GM19463 (cell line): ENCODE measurements around the gene RNASE12.
"Not testable (repeated sequence)": the region's sequence is repeated elsewhere in the genome, so short reads cannot be mapped to it uniquely, and the experiment has no call there.

Experiments used
- ATAC-seq: cut with Tn5 transposase; IDR thresholded peaks from one replicate; pipeline ENCODE4 v1.9.1; 2021; ENCODE audit warnings: mild to moderate bottlenecking, moderate library complexity; ENCODE audit not compliant: unreplicated experiment

RNASE12 gene

GRCh38 chr14:20583142-20583541, 8.0 kb downstream of the RNASE12 start:
- no peak for ATAC-seq

- ATAC-seq, result no peak
These were observed 10.9 kb downstream of the RNASE12 start for GRCh38 chr14:20580242-20580641.

- no peak for ATAC-seq
These were observed 12.2 kb downstream of the RNASE12 start for GRCh38 chr14:20578784-20579502.

- ATAC-seq, result no peak
These were observed 12.9 kb downstream of the RNASE12 start for GRCh38 chr14:20578325-20578724.

GRCh38 chr14:20572382-20572990, 18.7 kb downstream of the RNASE12 start:
- ATAC-seq, result not testable (repeated sequence)

GRCh38 chr14:20570720-20571119, 20.5 kb downstream of the RNASE12 start:
- ATAC-seq, result not testable (repeated sequence)

GRCh38 chr14:20569865-20570264, 21.3 kb downstream of the RNASE12 start:
- not testable (repeated sequence) for ATAC-seq

GRCh38 chr14:20569066-20569465, 22.1 kb downstream of the RNASE12 start:
- no peak for ATAC-seq

GRCh38 chr14:20568393-20568792, 22.8 kb downstream of the RNASE12 start:
- ATAC-seq, result no peak

GRCh38 chr14:20567199-20567598, 24.0 kb downstream of the RNASE12 start:
- ATAC-seq, result not testable (repeated sequence)

- no peak for ATAC-seq
These were observed 26.6 kb downstream of the RNASE12 start for GRCh38 chr14:20564501-20564997.

- ATAC-seq, result no peak
These were observed 27.2 kb downstream of the RNASE12 start for GRCh38 chr14:20563971-20564370.

GRCh38 chr14:20560961-20561360, 30.2 kb downstream of the RNASE12 start, which contains the start of gene RNASE9:
RNASE9 (minus strand) TSS chr14:20561047.
- no peak for ATAC-seq

GRCh38 chr14:20559461-20559904, 31.7 kb downstream of the RNASE12 start:
- ATAC-seq, result no peak

GRCh38 chr14:20557212-20557542, 34.0 kb downstream of the RNASE12 start:
- ATAC-seq, result no peak

GRCh38 chr14:20556500-20557211, 34.5 kb downstream of the RNASE12 start:
- ATAC-seq, result no peak

GRCh38 chr14:20555845-20556244, 35.3 kb downstream of the RNASE12 start:
- no peak for ATAC-seq

- ATAC-seq, result no peak
These were observed 38.2 kb downstream of the RNASE12 start for GRCh38 chr14:20553024-20553423.

- ATAC-seq, result no peak
These were observed 39.6 kb downstream of the RNASE12 start for GRCh38 chr14:20551606-20552005.

- ATAC-seq, result no peak
These were observed 40.2 kb downstream of the RNASE12 start for GRCh38 chr14:20550926-20551325.

- no peak for ATAC-seq
These were observed 42.6 kb downstream of the RNASE12 start for GRCh38 chr14:20548414-20549158.
